ENCODE results near the gene TCEAL7.

GRCh38 chrX:103369479-103369878, 39.4 kb downstream of the TCEAL7 start:
- TF ChIP-seq ARNTL (CRISPR knock-in tag; IDR thresholded peaks at IDR 0.05; ENCODE audit: borderline replicate concordance, low read depth) (no peak), ZFP3 (CRISPR knock-in tag; IDR thresholded peaks at IDR 0.05) (no peak), TSHZ2 (CRISPR knock-in tag; IDR thresholded peaks at IDR 0.05) (no peak), CREB5 (CRISPR knock-in tag; IDR thresholded peaks at IDR 0.05; ENCODE audit: low read depth) (no peak), TCF4 (CRISPR knock-in tag; IDR thresholded peaks at IDR 0.05; ENCODE audit: borderline replicate concordance) (no peak)
- TF ChIP-seq, protein P1, sequence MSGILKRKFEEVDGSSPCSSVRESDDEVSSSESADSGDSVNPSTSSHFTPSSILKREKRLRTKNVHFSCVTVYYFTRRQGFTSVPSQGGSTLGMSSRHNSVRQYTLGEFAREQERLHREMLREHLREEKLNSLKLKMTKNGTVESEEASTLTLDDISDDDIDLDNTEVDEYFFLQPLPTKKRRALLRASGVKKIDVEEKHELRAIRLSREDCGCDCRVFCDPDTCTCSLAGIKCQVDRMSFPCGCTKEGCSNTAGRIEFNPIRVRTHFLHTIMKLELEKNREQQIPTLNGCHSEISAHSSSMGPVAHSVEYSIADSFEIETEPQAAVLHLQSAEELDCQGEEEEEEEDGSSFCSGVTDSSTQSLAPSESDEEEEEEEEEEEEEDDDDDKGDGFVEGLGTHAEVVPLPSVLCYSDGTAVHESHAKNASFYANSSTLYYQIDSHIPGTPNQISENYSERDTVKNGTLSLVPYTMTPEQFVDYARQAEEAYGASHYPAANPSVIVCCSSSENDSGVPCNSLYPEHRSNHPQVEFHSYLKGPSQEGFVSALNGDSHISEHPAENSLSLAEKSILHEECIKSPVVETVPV (CRISPR knock-in tag; IDR thresholded peaks at IDR 0.05), result no peak
- TF ChIP-seq, protein P2, sequence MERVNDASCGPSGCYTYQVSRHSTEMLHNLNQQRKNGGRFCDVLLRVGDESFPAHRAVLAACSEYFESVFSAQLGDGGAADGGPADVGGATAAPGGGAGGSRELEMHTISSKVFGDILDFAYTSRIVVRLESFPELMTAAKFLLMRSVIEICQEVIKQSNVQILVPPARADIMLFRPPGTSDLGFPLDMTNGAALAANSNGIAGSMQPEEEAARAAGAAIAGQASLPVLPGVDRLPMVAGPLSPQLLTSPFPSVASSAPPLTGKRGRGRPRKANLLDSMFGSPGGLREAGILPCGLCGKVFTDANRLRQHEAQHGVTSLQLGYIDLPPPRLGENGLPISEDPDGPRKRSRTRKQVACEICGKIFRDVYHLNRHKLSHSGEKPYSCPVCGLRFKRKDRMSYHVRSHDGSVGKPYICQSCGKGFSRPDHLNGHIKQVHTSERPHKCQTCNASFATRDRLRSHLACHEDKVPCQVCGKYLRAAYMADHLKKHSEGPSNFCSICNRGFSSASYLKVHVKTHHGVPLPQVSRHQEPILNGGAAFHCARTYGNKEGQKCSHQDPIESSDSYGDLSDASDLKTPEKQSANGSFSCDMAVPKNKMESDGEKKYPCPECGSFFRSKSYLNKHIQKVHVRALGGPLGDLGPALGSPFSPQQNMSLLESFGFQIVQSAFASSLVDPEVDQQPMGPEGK (CRISPR knock-in tag; IDR thresholded peaks at IDR 0.05; ENCODE audit: borderline replicate concordance), result no peak

Data from SK-N-SH treated with all-trans-retinoic acid at 6 μM for 48 hours (cell line).